Smooth muscle cell (in vitro differentiated cells): ENCODE results near the gene OBI1. TPM values are rescaled to one million over a fixed set of nuclear protein-coding genes. Genes with fewer than 3 reads are reported as not detected.

Experiments
- DNase-seq: peaks from one replicate; lab custom pipeline; 2025; ENCODE audit not compliant: unreplicated experiment; lab: John Stamatoyannopoulos, UW
- H2AFZ ChIP-seq: fragments of 200-600 bp; sonication (generic); 2 replicates; pipeline ENCODE4 v1.6.0; 2016; ENCODE audit warnings: antibody characterized with exemption, low read depth, mild to moderate bottlenecking
- H3F3A ChIP-seq: fragments of 200-600 bp; sonication (generic); 2 replicates; pipeline ENCODE4 v1.6.0; 2017; ENCODE audit warnings: antibody characterized with exemption, low read depth
- H3K27ac ChIP-seq: fragments of 200-600 bp; sonication (generic); 2 replicates; pipeline ENCODE4 v1.5.1; 2016; ENCODE audit warnings: low read depth, mild to moderate bottlenecking
- H3K27me3 ChIP-seq: fragments of 200-600 bp; sonication (generic); 2 replicates; pipeline ENCODE4 v1.6.1; 2016; ENCODE audit warnings: low read depth, mild to moderate bottlenecking
- H3K36me3 ChIP-seq: fragments of 200-600 bp; sonication (generic); 2 replicates; pipeline ENCODE4 v1.5.1; 2016; ENCODE audit warnings: low read depth
- H3K4me1 ChIP-seq: fragments of 200-600 bp; sonication (generic); 2 replicates; pipeline ENCODE4 v1.5.1; 2016; ENCODE audit warnings: low read depth
- H3K4me2 ChIP-seq: fragments of 200-600 bp; sonication (generic); 2 replicates; pipeline ENCODE4 v1.6.0; 2016; ENCODE audit warnings: mild to moderate bottlenecking
- H3K4me3 ChIP-seq: fragments of 200-600 bp; sonication (generic); 2 replicates; pipeline ENCODE4 v1.5.1; 2016; ENCODE audit warnings: mild to moderate bottlenecking
- H3K79me2 ChIP-seq: fragments of 200-600 bp; sonication (generic); 2 replicates; pipeline ENCODE4 v1.6.0; 2016; ENCODE audit warnings: low read depth, mild to moderate bottlenecking
- H3K9ac ChIP-seq: fragments of 200-600 bp; sonication (generic); 2 replicates; pipeline ENCODE4 v1.6.0; 2016; ENCODE audit warnings: low read depth
- H3K9me3 ChIP-seq: fragments of 200-600 bp; sonication (generic); replicated peaks from 2 replicates; pipeline ENCODE4 v1.5.1; 2016; ENCODE audit warnings: low read depth
- H4K20me1 ChIP-seq: fragments of 200-600 bp; sonication (generic); 2 replicates; pipeline ENCODE4 v1.6.0; 2016; ENCODE audit warnings: low read depth
- CTCF ChIP-seq: fragments of 200-600 bp; sonication (generic); IDR thresholded peaks from 2 replicates; pipeline ENCODE4 v1.5.1; 2017; ENCODE audit warnings: borderline replicate concordance, mild to moderate bottlenecking, antibody characterized with exemption; ENCODE audit not compliant: insufficient read depth, poor library complexity, severe bottlenecking
- WGBS: methylation state at CpG from one replicate; pipeline ENCODE4 v1.1.7; 2016; ENCODE audit warnings: low lambda C conversion rate; 5-methylcytosine and 5-hydroxymethylcytosine counted together
- polyA plus RNA-seq: library from polyadenylated mRNA; unstranded; fragments of >200 nt; fragmentation: Nextera tagmentation; extraction: Ambion mirVana; gene quantifications from 2 replicates; pipeline ENCODE4 v1.2.1, GENCODE V29; 2016
- total RNA-seq: library from RNA; depleted of rRNA; stranded (reverse); fragments of >200 nt; gene quantifications from 2 replicates; pipeline ENCODE4 v1.2.3, GENCODE V29; 2014

OBI1 gene
- total and polyA plus RNA-seq, 2 experiments from 2014 or later, result 7.0 to 15.2 TPM

- Histone ChIP-seq H3K4me2 (no peak overlapping the region), H3K9me3 (no peaks in the 10 kb centered on the region), H3K27ac (no peak overlapping the region), H4K20me1 (no peaks in the 10 kb centered on the region), H3K79me2 (no peaks in the 10 kb centered on the region), H3K27me3 (peaks cover 100% of the 10 kb centered on the region), H3K4me1 (peaks cover 18% of the 10 kb centered on the region), H3K36me3 (no peaks in the 10 kb centered on the region), H3K4me3 (no peak overlapping the region), H2AFZ (no peak overlapping the region), H3F3A (no peaks in the 10 kb centered on the region), H3K9ac (no peak overlapping the region)
- DNase-seq, result no peak
- no peak for TF ChIP-seq CTCF
- 4% methylated on average over 42 of the region's 42 CpGs for WGBS
Observed at GRCh38 chr13:78607409-78608251, 51.3 kb downstream of the OBI1 start.

- Histone ChIP-seq H3K9ac (no peak overlapping the region), H3K4me1 (peaks cover 22% of the 10 kb centered on the region), H3K4me2 (no peak overlapping the region), H3K27me3 (peaks cover 96% of the 10 kb centered on the region), H3F3A (no peaks in the 10 kb centered on the region), H4K20me1 (no peaks in the 10 kb centered on the region), H3K27ac (no peak overlapping the region), H2AFZ (no peak overlapping the region), H3K9me3 (no peaks in the 10 kb centered on the region), H3K36me3 (no peaks in the 10 kb centered on the region), H3K79me2 (no peaks in the 10 kb centered on the region), H3K4me3 (no peak overlapping the region)
- no peak for TF ChIP-seq CTCF
- WGBS, result 8% methylated on average over 30 of the region's 30 CpGs
- DNase-seq, result no peak
Observed at GRCh38 chr13:78606471-78607408, 52.2 kb downstream of the OBI1 start.

GRCh38 chr13:78604782-78605611, 54.0 kb downstream of the OBI1 start:
- Histone ChIP-seq H4K20me1 (no peaks in the 10 kb centered on the region), H3K9ac (no peak overlapping the region), H3K4me2 (no peak overlapping the region), H3K36me3 (no peaks in the 10 kb centered on the region), H3K4me3 (no peak overlapping the region), H2AFZ (no peak overlapping the region), H3F3A (no peaks in the 10 kb centered on the region), H3K9me3 (no peaks in the 10 kb centered on the region), H3K79me2 (no peaks in the 10 kb centered on the region), H3K27me3 (peaks cover 96% of the 10 kb centered on the region), H3K4me1 (peaks cover 25% of the 10 kb centered on the region), H3K27ac (no peak overlapping the region)
- DNase-seq, result no peak
- peak; percentile 7 for TF ChIP-seq CTCF
- WGBS, result 4% methylated on average over 20 of the region's 20 CpGs
